ENCODE results near the gene ACVRL1. TPM values are rescaled to one million over a fixed set of nuclear protein-coding genes. Genes with fewer than 3 reads are reported as not detected.

Gene ACVRL1
- total and polyA plus RNA-seq, 9 of the 15 experiments (the other 6 are each of a cell fraction or from before 2014, with no cell fraction given), result 0.07 to 1.4 (median 0.30) TPM

GRCh38 chr12:51905471-51906429 lies 1.6 kb upstream of the ACVRL1 start (continued):
- TF ChIP-seq NFIC (IDR thresholded peaks at IDR 0.05) (peak; percentile 60), ATF2 (CRISPR knock-in tag; IDR thresholded peaks at IDR 0.05) (no peak), POLR2H (tag; IDR thresholded peaks at IDR 0.05; ENCODE audit: low read depth) (no peak; the same call in 1 of the 2 replicates), RCOR1 (IDR thresholded peaks at IDR 0.05; ENCODE audit: borderline replicate concordance in 1 of 2, low read depth in 2 of 2, low read length in 2 of 2) (peak; percentile 37 to 91; a peak in 3 of 4 replicates), ZNF143 (CRISPR knock-in tag; IDR thresholded peaks at IDR 0.05) (no peak), ILF3 (IDR thresholded peaks at IDR 0.05; ENCODE audit: borderline replicate concordance) (no peak), HMG20B (CRISPR knock-in tag; IDR thresholded peaks at IDR 0.05) (no peak), CHD2 (IDR thresholded peaks at IDR 0.05; ENCODE audit: low read depth, low read length) (peak; percentile 60), ATF7 (IDR thresholded peaks at IDR 0.05) (peak; percentile 91), HDAC1 (IDR thresholded peaks at IDR 0.05) (peak in 1 of 2 experiments; percentile 56; a peak in 1 of 4 replicates), POLR2A (conservative IDR thresholded peaks at IDR 0.05) (peak; percentile 84), HES1 (IDR thresholded peaks at IDR 0.05; ENCODE audit: low read depth) (no peak), KLF6 (CRISPR knock-in tag; IDR thresholded peaks at IDR 0.05; ENCODE audit: borderline replicate concordance) (no peak), ZNF431 (CRISPR knock-in tag; IDR thresholded peaks at IDR 0.05) (no peak), PBX2 (CRISPR knock-in tag; IDR thresholded peaks at IDR 0.05; ENCODE audit: low read depth) (no peak), PBX2 (tag; conservative IDR thresholded peaks at IDR 0.05; ENCODE audit: low read depth) (peak; percentile 57), MTA2 (IDR thresholded peaks at IDR 0.05; ENCODE audit: low read depth) (peak; percentile 37; the same call in 1 of the 2 replicates), CCAR2 (IDR thresholded peaks at IDR 0.05; ENCODE audit: low read depth, low read length) (no peak), FOS (IDR thresholded peaks at IDR 0.05; ENCODE audit: extremely low read depth, insufficient read length) (no peak), ZFX (CRISPR knock-in tag; IDR thresholded peaks at IDR 0.05) (peak; percentile 69), ARID2 (IDR thresholded peaks at IDR 0.05) (0 out of 2 replicates have a peak, but pooled peaks have one; percentile 24), STAT5A (IDR thresholded peaks at IDR 0.05; ENCODE audit: borderline replicate concordance, low read length) (peak; percentile 91), GABPB1 (CRISPR knock-in tag; IDR thresholded peaks at IDR 0.05) (peak; percentile 63; the same call in 1 of the 2 replicates), ZBTB8A (IDR thresholded peaks at IDR 0.05; ENCODE audit: partially characterized antibody) (no peak), RNF2 (IDR thresholded peaks at IDR 0.05) (peak; percentile 59; the same call in 1 of the 2 replicates), POLR2B (IDR thresholded peaks at IDR 0.05; ENCODE audit: low read depth, partially characterized antibody) (peak; percentile 88)
